ENCODE data around the gene OR14C36. TPM values are rescaled to one million over a fixed set of nuclear protein-coding genes. Genes with fewer than 3 reads are reported as not detected.

Gene OR14C36
- total and polyA plus RNA-seq, 2 of the 8 experiments (the other 6 are each of a cell fraction or from before 2014, with no cell fraction given): not detected

- TF ChIP-seq PHF8 (conservative IDR thresholded peaks at IDR 0.05; ENCODE audit: low read depth, low read length) (no peak), NANOG (IDR thresholded peaks at IDR 0.05; ENCODE audit: insufficient read depth, low read depth, low read length, poor library complexity, severe bottlenecking) (no peak)
These were observed 28.3 kb downstream of the OR14C36 start (continued) for GRCh38 chr1:248376916-248377315.

Data from H1 (cell line).